ENCODE results near the gene RNF126.

GRCh38 chr19:710767-711166 lies 47.8 kb upstream of the RNF126 start:
- TF ChIP-seq CTCF (IDR thresholded peaks at IDR 0.05; ENCODE audit: low read depth, low read length, poor library complexity, severe bottlenecking) (no peak), EZH2phosphoT487 (IDR thresholded peaks at IDR 0.05; ENCODE audit: borderline replicate concordance, low read length) (no peak)

Data from DOHH2 (cell line).